Heart left ventricle (tissue), 16 donors: ENCODE measurements around the gene HHATL. TPM values are rescaled to one million over a fixed set of nuclear protein-coding genes. Genes with fewer than 3 reads are reported as not detected.
A peak's percentile ranks its signal among the peaks of the same experiment; 100 is the strongest.

ENCODE experiments used
- ATAC-seq, 4 donors: fragments of 200-7000 bp; cut with Tn5 transposase; one replicate each; pipeline ENCODE4 v1.9.1; 2020 to 2022; ENCODE audit warnings: moderate library complexity in 4 of 4, mild to moderate bottlenecking in 3 of 4, moderate number of reproducible peaks in 1 of 4
- DNase-seq, 5 donors: peaks; one replicate each; pipeline ENCODE4 v3.0.0-alpha.2; 2020
- H3K27ac ChIP-seq, 12 donors: fragments of 200-600 bp; sonication (generic) in 4 of 12; one replicate each; pipeline versions ENCODE4 v1.5.0 to v1.8.0; 2016 to 2022; ENCODE audit warnings: mild to moderate bottlenecking in 2 of 12
- H3K27me3 ChIP-seq, 9 donors: fragments of 200-600 bp; sonication (generic) in 2 of 9; one replicate each; pipeline versions ENCODE4 v1.5.1 to v1.8.0; 2016 to 2022; ENCODE audit warnings: mild to moderate bottlenecking in 3 of 9
- H3K36me3 ChIP-seq, 9 donors: fragments of 200-600 bp; sonication (generic) in 2 of 9; one replicate each; pipeline versions ENCODE4 v1.5.0 to v1.8.0; 2018 to 2022; ENCODE audit warnings: mild to moderate bottlenecking in 2 of 9
- H3K4me1 ChIP-seq, 12 donors: fragments of 200-600 bp; sonication (generic) in 4 of 12; one replicate each; pipeline versions ENCODE4 v1.5.0 to v1.8.0; 2016 to 2022; ENCODE audit warnings: mild to moderate bottlenecking in 3 of 12
- H3K4me3 ChIP-seq, 12 donors: fragments of 200-600 bp; sonication (generic) in 4 of 12; one replicate each; pipeline versions ENCODE4 v1.5.0 to v1.8.0; 2017 to 2022; ENCODE audit warnings: mild to moderate bottlenecking in 9 of 12, moderate library complexity in 4 of 12
- H3K9me3 ChIP-seq, 12 donors: fragments of 200-600 bp; sonication (generic) in 4 of 12; one replicate each; pipeline versions ENCODE4 v1.5.0 to v1.8.0; 2016 to 2022; ENCODE audit warnings: mild to moderate bottlenecking in 1 of 12
- CTCF ChIP-seq, 12 donors: fragments of 200-600 bp; sonication (generic) in 4 of 12; IDR thresholded peaks; one replicate each; pipeline versions ENCODE4 v1.5.0 to v1.8.0; 2018 to 2022; ENCODE audit warnings: antibody characterized with exemption in 12 of 12, mild to moderate bottlenecking in 5 of 12
- POLR2A ChIP-seq, 2 donors: fragments of 450-650 bp; IDR thresholded peaks; one replicate each; pipeline ENCODE4 v1.6.1; 2017; ENCODE audit warnings: antibody characterized with exemption in 2 of 2, mild to moderate bottlenecking in 2 of 2, moderate library complexity in 2 of 2
- WGBS, 4 donors: extraction: QIAGEN DNeasy Blood & Tissue Kit in 2 of 4; methylation state at CpG; one replicate each; pipeline versions ENCODE4 v1.1.5 to v1.1.7; 2013 to 2018; 5-methylcytosine and 5-hydroxymethylcytosine counted together
- intact Hi-C, 10 donors: fragments of 100-400 bp; cut with DNase I; formaldehyde crosslinking; loops; one replicate each; pipeline versions ENCODE4 v1.11.1 to v1.14.2; 2022
- polyA plus RNA-seq, 2 donors: library from polyadenylated mRNA; stranded (reverse); fragments of 200-250 nt; gene quantifications; one replicate each; pipeline ENCODE4 v1.2.3, GENCODE V29; 2013
- total RNA-seq, 9 donors: library from RNA; depleted of rRNA in 2 of 9; stranded (reverse); fragments of >200 nt in 2 of 9; fragmentation: NEBNext Ultra II Directional in 3 of 9; extraction: Animal tissue kit (Norgen Biotek cat#: 25700) in 3 of 9; gene quantifications; one replicate each; pipeline versions ENCODE4 v1.1.0 to v1.2.4, GENCODE V29; 2016 to 2023
- donor health status: ischemic (EF 13 %, LVEDD 7.1; RV severe dilation, severe dysfunction).
- donor health status: healthy with polysubstance abuse.
- donor health status: DM: no; HTN: yes; CAD: no.
- donor health status: DM: no; HTN: no; CAD: no.
- donor health status: ischemic (EF 25% LVEDD 6.9; RV normal size, moderate dysfunction).
- donor health status: ischemic (EF 25% LVEDD 5.7; RV mildly dilated, moderate dysfunction).
- donor health status: healthy.
- donor health status: DM: yes; HTN: yes; CAD: no.
- donor health status: ischemic (EF 35%, LVEDD 5.7; RV mildly dilated, moderate dysfunction).
- donor health status: nonischemic (EF 11% LVEDD 7.7; RV severe dilation, severe dysfunction).
- donor health status: DM: yes; HTN: yes; CAD: no.
- donor health status: PGD.
- donor health status: ischemic (EF 29% LVEDD 5.4; RV normal size, mild dysfunction).
- donor health status: nonischemic (EF 23%, LVEDD 6.1; RV moderate dilation, normal function).

The HHATL gene
- total and polyA plus RNA-seq, 11 donors = 188 to 1,023 (median 538) TPM

- Histone ChIP-seq H3K9me3 (no peaks in the 10 kb centered on the region), H3K27ac (peak overlapping the region in 11 of 12 donors; percentile 84 to 99 (median 96)), H3K36me3 (peaks cover 0 to 34% (median 27%) of the 10 kb centered on the region in 9 donors), H3K27me3 (no peaks in the 10 kb centered on the region), H3K4me1 (peaks cover 11 to 85% (median 51%) of the 10 kb centered on the region in 12 donors), H3K4me3 (peak overlapping the region in 9 of 12 donors; percentile 68 to 99 (median 89))
- 25 to 50% (median 38%) methylated on average over 1 of the region's 1 CpG for WGBS, 4 donors
- ATAC-seq = no peak
- TF ChIP-seq POLR2A (IDR thresholded peaks at IDR 0.05) (no peak), CTCF (IDR thresholded peaks at IDR 0.05) (no peak)
- intact Hi-C loops = loop anchor here (2.0 to 10.0 kb wide), 6 partner anchors 50 to 90 kb away; partner anchors contain the start of genes NKTR (in 7 of the 10) and SEC22C (in 2 of the 10)
- no peak for DNase-seq
Measured at GRCh38 chr3:42652251-42652610, 50.4 kb downstream of the HHATL start.

DNA sequence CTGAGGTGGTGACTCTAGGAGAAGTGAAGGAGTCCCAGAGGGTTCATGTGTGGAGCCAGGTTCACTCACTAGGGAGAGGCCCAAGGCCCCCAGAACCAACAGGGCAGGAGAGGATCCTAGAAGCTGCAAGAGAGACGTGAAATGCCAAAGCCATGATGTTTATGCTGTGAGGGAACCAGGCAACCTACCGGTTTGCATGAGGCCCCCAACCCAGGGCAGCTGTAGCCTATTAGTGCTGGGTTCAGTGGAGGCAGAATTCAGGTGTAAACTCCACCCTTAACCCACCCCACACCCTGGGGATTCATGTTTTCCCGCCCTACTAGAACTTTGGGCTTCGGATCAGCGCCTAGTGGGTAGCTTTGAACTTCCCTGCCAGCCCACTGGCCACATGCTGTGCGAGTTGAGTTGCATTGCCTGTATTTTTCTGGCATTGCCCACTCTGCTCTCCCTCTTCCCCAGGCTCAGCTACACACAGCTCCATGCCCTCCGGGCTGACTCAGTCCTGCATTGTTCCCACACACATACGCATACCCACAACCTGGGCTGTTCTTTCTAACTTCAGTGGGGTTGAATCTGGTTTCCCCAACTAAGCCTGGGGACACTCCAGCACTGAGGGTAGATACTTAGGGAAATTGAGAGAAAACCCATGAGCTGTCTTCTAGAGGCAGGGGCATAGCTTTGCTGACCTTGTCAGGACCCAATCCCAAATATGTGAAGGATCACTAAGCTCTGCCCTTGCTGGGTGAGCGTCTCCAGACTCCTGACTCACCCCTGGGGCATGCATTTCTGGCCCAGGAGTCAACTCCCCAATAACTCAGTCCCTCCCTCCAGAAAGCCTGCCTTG is 51.1 kb downstream of the HHATL start:
- ATAC-seq (no peak), DNase-seq (no peak)
- peaks cover 11 to 80% (median 51%) of the 10 kb centered on the region in 12 donors for H3K4me1 ChIP-seq
- peaks cover 0 to 40% (median 34%) of the 10 kb centered on the region in 9 donors for H3K36me3 ChIP-seq
- H3K4me3 ChIP-seq = peak overlapping the region in 3 of 12 donors; percentile 82 to 99 (median 89)
- H3K27ac ChIP-seq = peak overlapping the region in 10 of 12 donors; percentile 30 to 99 (median 95)
- no peaks in the 10 kb centered on the region for H3K27me3 ChIP-seq
- WGBS, 4 donors = 74 to 84% (median 83%) methylated on average over 9 of the region's 9 CpGs
- TF ChIP-seq POLR2A (IDR thresholded peaks at IDR 0.05) (no peak), CTCF (IDR thresholded peaks at IDR 0.05) (no peak)
- H3K9me3 ChIP-seq = no peaks in the 10 kb centered on the region
- intact Hi-C loops = loop anchor here (2.0 to 10.0 kb wide), 6 partner anchors 49 to 91 kb away; partner anchors contain the start of genes NKTR (in 7 of the 10) and SEC22C (in 2 of the 10)

GRCh38 chr3:42649783-42650182 is 52.8 kb downstream of the HHATL start:
- no peak for DNase-seq
- peak overlapping the region in 5 of 12 donors; percentile 5 to 39 (median 19) for H3K27ac ChIP-seq

More at GRCh38 chr3:42649783-42650182, 52.8 kb downstream of the HHATL start:
- H3K36me3 ChIP-seq = peaks cover 0 to 57% (median 51%) of the 10 kb centered on the region in 9 donors
- intact Hi-C loops = loop anchor here in 9 of 10 donors (5.0 to 10.0 kb wide), 4 partner anchors 47 to 93 kb away; partner anchors contain the start of genes NKTR (in 6 of the 9) and SEC22C (in 2 of the 9)
- H3K9me3 ChIP-seq = no peaks in the 10 kb centered on the region
- ATAC-seq = no peak
- peaks cover 6 to 63% (median 37%) of the 10 kb centered on the region in 12 donors for H3K4me1 ChIP-seq
- WGBS, 4 donors = 73 to 76% (median 75%) methylated on average over 4 of the region's 4 CpGs
- H3K4me3 ChIP-seq = no peak overlapping the region
- H3K27me3 ChIP-seq = no peaks in the 10 kb centered on the region
- TF ChIP-seq POLR2A (IDR thresholded peaks at IDR 0.05) (no peak), CTCF (IDR thresholded peaks at IDR 0.05) (no peak)
